HG02571 (cell line): ENCODE data around the gene MAD2L1.

Experiments
- ATAC-seq: cut with Tn5 transposase; IDR thresholded peaks from one replicate; pipeline ENCODE4 v1.9.1; 2021; ENCODE audit warnings: mild to moderate bottlenecking, moderate library complexity; ENCODE audit not compliant: unreplicated experiment

Gene MAD2L1

GRCh38 chr4:120059036-120059435 is 7.6 kb downstream of the MAD2L1 start:
- no peak for ATAC-seq

GRCh38 chr4:120057416-120057815 is 9.2 kb downstream of the MAD2L1 start:
- no peak for ATAC-seq

GRCh38 chr4:120056246-120056645 is 10.4 kb downstream of the MAD2L1 start:
- no peak for ATAC-seq

GRCh38 chr4:120055795-120056194 is 10.9 kb downstream of the MAD2L1 start:
- no peak for ATAC-seq

GRCh38 chr4:120055162-120055561 is 11.5 kb downstream of the MAD2L1 start:
- no peak for ATAC-seq

GRCh38 chr4:120053911-120054310 is 12.7 kb downstream of the MAD2L1 start:
- peak; percentile 52 for ATAC-seq

GRCh38 chr4:120052856-120053255 is 13.8 kb downstream of the MAD2L1 start:
- no peak for ATAC-seq

- no peak for ATAC-seq
Observed at GRCh38 chr4:120051253-120051652, 15.4 kb downstream of the MAD2L1 start.

GRCh38 chr4:120049732-120050494 is 16.7 kb downstream of the MAD2L1 start:
- peak; percentile 94 for ATAC-seq

GRCh38 chr4:120043828-120044227 is 22.8 kb downstream of the MAD2L1 start:
- no peak for ATAC-seq

- ATAC-seq, result no peak
Observed at GRCh38 chr4:120037411-120037810, 29.2 kb downstream of the MAD2L1 start.

GRCh38 chr4:120034913-120035312 is 31.7 kb downstream of the MAD2L1 start:
- ATAC-seq, result no peak

- ATAC-seq, result no peak
Observed at GRCh38 chr4:120026853-120027252, 39.8 kb downstream of the MAD2L1 start.

- no peak for ATAC-seq
Observed at GRCh38 chr4:120025516-120025915, 41.1 kb downstream of the MAD2L1 start.

GRCh38 chr4:120018786-120019185 is 47.9 kb downstream of the MAD2L1 start:
- no peak for ATAC-seq

- no peak for ATAC-seq
Observed at GRCh38 chr4:120017939-120018692, 48.5 kb downstream of the MAD2L1 start.

GRCh38 chr4:120011725-120012124 is 54.9 kb downstream of the MAD2L1 start:
- no peak for ATAC-seq

- no peak for ATAC-seq
Observed at GRCh38 chr4:120010646-120011045, 56.0 kb downstream of the MAD2L1 start.

- ATAC-seq, result no peak
Observed at GRCh38 chr4:120009731-120010130, 56.9 kb downstream of the MAD2L1 start.

GRCh38 chr4:120008957-120009356 is 57.7 kb downstream of the MAD2L1 start:
- ATAC-seq, result no peak

GRCh38 chr4:120007896-120008436 is 58.7 kb downstream of the MAD2L1 start:
- ATAC-seq, result no peak
